ENCODE results near the gene SUMO1. TPM values are rescaled to one million over a fixed set of nuclear protein-coding genes. Genes with fewer than 3 reads are reported as not detected.
"Not testable (repeated sequence)": the region's sequence is repeated elsewhere in the genome, so short reads cannot be mapped to it uniquely, and the experiment has no call there.

Gene SUMO1
- 82.1 to 88.5 TPM (median 84.6 TPM) in 3 replicates for total RNA-seq
- long read RNA-seq, transcript SUMO1-205 (5 exons, 534 nt) = minor isoform, 7 of 182 reads
- long read RNA-seq, transcript SUMO1-203 (5 exons, 1,536 nt) = major isoform, 160 of 182 reads
- long read RNA-seq, partial matches to known transcripts = 7 of 182 reads
- long read RNA-seq, other reads (novel, unspliced or antisense) = 2 of 182 reads

DNA sequence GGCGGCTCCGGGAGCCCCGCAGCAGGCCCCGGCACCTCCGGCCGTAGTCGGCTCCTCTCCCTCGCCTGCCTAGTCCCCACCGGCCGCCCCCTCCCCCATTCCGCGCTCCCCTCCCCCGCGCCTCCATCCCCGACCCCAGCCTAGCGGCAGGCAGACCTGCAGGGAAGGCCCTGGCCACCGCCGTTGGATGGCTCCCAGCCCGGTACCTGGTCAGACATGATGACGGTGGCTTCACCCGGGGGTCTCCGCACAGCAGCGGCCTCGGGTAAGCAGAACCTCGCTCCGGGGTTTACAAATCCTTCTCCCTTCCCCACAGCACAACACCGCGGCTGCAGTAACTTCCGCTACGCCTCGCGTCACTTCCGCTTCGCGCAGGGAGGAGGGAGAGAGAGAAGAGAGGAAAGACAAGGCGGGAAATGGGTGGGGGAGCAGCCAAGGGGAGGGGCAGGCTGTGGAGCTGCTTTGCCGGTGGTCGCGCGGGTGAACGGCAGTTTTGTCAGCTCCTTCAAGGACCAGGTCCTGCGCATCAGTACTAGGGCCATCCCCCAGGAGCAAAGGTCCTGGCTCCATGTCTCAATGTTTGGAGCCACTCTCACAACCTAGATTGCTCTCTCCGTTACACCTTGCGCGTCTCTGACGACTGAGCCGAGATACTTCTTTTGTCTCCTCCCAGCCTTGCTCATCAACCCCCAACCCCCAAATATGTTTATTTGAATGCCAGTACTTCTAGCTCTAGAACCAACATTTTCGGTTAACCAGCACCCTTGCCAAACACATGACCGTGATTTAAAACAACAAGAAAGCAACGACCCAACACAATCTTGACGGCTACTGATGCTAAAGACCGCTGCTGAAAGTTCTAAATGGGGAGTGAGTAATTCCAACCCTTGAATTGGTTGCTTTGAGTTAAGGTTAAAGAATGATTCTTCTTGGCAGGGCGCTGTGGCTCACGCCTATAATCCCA is at the start of gene SUMO1:
SUMO1 (minus strand) TSS at position 364 of the 964 bp plus-strand sequence; CDS start at position 218, 146 bp downstream.
- H3K4me3 Mint-ChIP-seq (ENCODE audit: unreplicated experiment) = peak within 1 kb of the TSS; percentile 91
- TF ChIP-seq, protein P1, sequence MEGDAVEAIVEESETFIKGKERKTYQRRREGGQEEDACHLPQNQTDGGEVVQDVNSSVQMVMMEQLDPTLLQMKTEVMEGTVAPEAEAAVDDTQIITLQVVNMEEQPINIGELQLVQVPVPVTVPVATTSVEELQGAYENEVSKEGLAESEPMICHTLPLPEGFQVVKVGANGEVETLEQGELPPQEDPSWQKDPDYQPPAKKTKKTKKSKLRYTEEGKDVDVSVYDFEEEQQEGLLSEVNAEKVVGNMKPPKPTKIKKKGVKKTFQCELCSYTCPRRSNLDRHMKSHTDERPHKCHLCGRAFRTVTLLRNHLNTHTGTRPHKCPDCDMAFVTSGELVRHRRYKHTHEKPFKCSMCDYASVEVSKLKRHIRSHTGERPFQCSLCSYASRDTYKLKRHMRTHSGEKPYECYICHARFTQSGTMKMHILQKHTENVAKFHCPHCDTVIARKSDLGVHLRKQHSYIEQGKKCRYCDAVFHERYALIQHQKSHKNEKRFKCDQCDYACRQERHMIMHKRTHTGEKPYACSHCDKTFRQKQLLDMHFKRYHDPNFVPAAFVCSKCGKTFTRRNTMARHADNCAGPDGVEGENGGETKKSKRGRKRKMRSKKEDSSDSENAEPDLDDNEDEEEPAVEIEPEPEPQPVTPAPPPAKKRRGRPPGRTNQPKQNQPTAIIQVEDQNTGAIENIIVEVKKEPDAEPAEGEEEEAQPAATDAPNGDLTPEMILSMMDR (IDR thresholded peaks at IDR 0.05) = no peak
- no peaks in the 10 kb centered on the region for H3K36me3 Mint-ChIP-seq (ENCODE audit: low read depth)
- H3K27me3 Mint-ChIP-seq (ENCODE audit: low read depth) = no peaks in the 10 kb centered on the region
- H3K27ac Mint-ChIP-seq (ENCODE audit: unreplicated experiment) = peak within 1 kb of the TSS; percentile 97
- peak; percentile 91 for DNase-seq (ENCODE audit: low spot score)
- peaks cover 23% of the 10 kb centered on the region for H3K4me1 Mint-ChIP-seq (ENCODE audit: low read depth)
- no peaks in the 10 kb centered on the region for H3K9me3 Mint-ChIP-seq (ENCODE audit: low read depth)

DNA sequence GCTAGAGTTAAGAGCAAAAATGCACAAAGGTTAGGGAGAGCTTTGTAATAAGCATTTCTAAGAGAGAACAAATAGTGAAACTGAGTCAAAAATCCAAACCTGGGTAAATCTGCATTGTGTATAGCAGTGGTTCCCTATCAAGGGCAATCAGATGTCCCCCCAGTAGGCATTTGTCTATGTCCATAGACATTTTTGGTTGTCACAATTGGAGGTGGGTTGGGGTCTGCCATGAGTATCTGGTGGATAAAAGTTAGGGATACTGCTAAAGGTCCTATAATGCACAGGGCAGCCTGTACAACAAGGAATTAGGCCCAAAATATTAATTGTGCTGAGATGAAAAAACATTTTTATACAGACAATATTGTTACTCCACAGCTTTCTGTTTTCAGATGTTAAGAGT is 48.2 kb upstream of the SUMO1 start:
- Mint-ChIP-seq H3K27ac (ENCODE audit: unreplicated experiment) (no peak overlapping the region), H3K4me1 (ENCODE audit: low read depth) (no peaks in the 10 kb centered on the region), H3K27me3 (ENCODE audit: low read depth) (no peaks in the 10 kb centered on the region), H3K9me3 (ENCODE audit: low read depth) (no peaks in the 10 kb centered on the region), H3K4me3 (ENCODE audit: unreplicated experiment) (no peak overlapping the region), H3K36me3 (ENCODE audit: low read depth) (peaks cover 23% of the 10 kb centered on the region)
- TF ChIP-seq, protein P1 (IDR thresholded peaks at IDR 0.05) = no peak
- no peak for DNase-seq (ENCODE audit: low spot score)

DNA sequence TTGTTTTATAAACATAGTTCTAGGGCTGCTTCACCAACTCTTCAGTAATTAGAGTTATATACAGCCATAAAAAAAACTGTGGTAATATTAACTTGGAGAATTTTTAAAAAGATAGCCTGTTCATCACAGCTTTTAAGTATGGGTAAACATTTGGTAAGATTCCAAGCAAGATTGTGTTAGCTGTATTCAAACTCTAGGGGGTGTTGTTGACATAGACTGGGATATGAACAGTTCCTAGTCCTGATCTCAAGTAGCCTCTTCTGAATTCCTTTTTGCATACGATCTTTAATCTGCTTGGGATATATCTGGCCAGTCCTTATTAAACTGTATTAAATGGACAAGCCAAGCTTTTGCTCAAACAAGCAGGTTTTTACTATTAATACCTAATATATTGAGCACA is 40.5 kb upstream of the SUMO1 start:
- no peak overlapping the region for H3K27ac Mint-ChIP-seq (ENCODE audit: unreplicated experiment)
- DNase-seq (ENCODE audit: low spot score) = no peak
- no peaks in the 10 kb centered on the region for H3K9me3 Mint-ChIP-seq (ENCODE audit: low read depth)
- no peaks in the 10 kb centered on the region for H3K27me3 Mint-ChIP-seq (ENCODE audit: low read depth)
- H3K4me1 Mint-ChIP-seq (ENCODE audit: low read depth) = peaks cover 9% of the 10 kb centered on the region
- TF ChIP-seq, protein P1 (IDR thresholded peaks at IDR 0.05) = peak; percentile 85
- H3K4me3 Mint-ChIP-seq (ENCODE audit: unreplicated experiment) = no peak overlapping the region
- H3K36me3 Mint-ChIP-seq (ENCODE audit: low read depth) = peaks cover 4% of the 10 kb centered on the region

DNA sequence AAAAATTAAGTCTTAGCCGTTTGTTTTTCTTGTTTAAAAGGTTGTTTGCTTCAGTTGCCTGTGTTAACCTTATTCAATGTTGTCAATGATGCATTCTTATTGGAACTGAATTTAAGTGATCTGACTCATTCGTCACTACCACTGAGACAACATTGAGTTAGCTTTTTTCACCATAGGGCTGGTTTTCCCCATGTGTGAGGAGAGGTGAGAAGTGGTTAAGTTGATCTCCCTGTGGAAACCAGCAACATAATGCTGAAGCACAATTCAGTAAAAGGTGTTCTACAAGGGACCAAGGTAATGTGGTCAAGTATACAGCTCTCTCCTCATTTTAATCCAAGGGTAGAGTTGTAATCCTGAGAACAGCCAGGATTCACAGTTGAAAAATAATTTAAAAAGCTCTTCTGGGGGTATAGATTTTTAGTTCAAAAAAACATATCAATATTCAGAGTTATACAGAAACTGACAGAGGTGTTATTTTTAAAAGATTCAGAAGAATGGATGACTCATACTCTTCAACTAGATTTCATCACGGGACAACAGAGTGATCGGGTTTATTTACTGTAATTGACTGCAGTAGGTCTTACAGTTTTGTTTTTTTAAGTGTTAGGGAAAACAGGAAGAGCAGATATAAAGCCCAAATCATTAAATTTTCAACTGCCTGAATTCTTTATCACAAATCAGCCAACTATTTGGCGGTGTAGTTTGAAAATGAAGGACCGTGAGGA is 39.8 kb upstream of the SUMO1 start:
- peak overlapping the region; percentile 83 for H3K27ac Mint-ChIP-seq (ENCODE audit: unreplicated experiment)

DNA sequence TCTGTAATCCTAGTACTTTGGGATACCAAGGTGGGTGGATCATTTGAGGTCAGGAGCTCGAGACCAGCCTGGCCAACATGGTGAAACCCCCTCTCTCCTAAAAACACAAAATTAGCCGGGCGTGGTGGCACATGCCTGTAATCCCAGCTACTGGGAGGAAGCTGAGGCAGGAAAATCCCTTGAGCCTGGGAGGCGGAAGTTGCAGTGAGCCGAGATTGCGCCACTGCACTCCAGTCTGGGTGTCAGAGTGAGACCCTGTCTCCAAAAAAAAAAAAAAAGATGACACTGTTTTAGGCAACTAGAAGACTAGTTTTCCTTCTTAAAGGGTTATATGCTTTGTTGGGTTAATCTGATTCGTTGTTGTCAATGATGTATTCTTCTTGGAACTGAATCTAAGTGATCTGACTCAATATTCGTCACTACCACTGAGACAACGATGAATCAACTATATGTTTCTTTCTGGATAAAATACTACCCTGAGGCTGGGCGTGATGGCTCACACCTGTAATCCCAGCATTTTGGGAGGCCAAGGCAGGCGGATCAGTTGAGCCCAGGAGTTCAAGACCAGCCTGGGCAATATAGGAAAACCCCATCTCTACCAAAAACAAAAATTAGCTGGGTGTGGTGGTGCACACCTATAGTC is 37.8 kb upstream of the SUMO1 start:
- H3K4me3 Mint-ChIP-seq (ENCODE audit: unreplicated experiment); H3K36me3 Mint-ChIP-seq (ENCODE audit: low read depth); H3K27me3 Mint-ChIP-seq (ENCODE audit: low read depth): not testable (repeated sequence)

More for the DNA sequence above, 39.8 kb upstream of the SUMO1 start:
- TF ChIP-seq, protein P1 (IDR thresholded peaks at IDR 0.05) = no peak
- Mint-ChIP-seq H3K27me3 (ENCODE audit: low read depth) (no peaks in the 10 kb centered on the region), H3K9me3 (ENCODE audit: low read depth) (no peaks in the 10 kb centered on the region), H3K4me3 (ENCODE audit: unreplicated experiment) (no peak overlapping the region), H3K4me1 (ENCODE audit: low read depth) (peaks cover 10% of the 10 kb centered on the region), H3K36me3 (ENCODE audit: low read depth) (peaks cover 4% of the 10 kb centered on the region)
- no peak for DNase-seq (ENCODE audit: low spot score)

More for the DNA sequence above, 37.8 kb upstream of the SUMO1 start:
- DNase-seq (ENCODE audit: low spot score); H3K27ac Mint-ChIP-seq (ENCODE audit: unreplicated experiment); H3K9me3 Mint-ChIP-seq (ENCODE audit: low read depth): not testable (repeated sequence)
- H3K4me1 Mint-ChIP-seq (ENCODE audit: low read depth) = peaks cover 21% of the 10 kb centered on the region

Data from chondrocyte (in vitro differentiated cells).